ENCODE data around the gene DCK.
"Not testable (repeated sequence)": the region's sequence is repeated elsewhere in the genome, so short reads cannot be mapped to it uniquely, and the experiment has no call there.

Gene DCK

DNA sequence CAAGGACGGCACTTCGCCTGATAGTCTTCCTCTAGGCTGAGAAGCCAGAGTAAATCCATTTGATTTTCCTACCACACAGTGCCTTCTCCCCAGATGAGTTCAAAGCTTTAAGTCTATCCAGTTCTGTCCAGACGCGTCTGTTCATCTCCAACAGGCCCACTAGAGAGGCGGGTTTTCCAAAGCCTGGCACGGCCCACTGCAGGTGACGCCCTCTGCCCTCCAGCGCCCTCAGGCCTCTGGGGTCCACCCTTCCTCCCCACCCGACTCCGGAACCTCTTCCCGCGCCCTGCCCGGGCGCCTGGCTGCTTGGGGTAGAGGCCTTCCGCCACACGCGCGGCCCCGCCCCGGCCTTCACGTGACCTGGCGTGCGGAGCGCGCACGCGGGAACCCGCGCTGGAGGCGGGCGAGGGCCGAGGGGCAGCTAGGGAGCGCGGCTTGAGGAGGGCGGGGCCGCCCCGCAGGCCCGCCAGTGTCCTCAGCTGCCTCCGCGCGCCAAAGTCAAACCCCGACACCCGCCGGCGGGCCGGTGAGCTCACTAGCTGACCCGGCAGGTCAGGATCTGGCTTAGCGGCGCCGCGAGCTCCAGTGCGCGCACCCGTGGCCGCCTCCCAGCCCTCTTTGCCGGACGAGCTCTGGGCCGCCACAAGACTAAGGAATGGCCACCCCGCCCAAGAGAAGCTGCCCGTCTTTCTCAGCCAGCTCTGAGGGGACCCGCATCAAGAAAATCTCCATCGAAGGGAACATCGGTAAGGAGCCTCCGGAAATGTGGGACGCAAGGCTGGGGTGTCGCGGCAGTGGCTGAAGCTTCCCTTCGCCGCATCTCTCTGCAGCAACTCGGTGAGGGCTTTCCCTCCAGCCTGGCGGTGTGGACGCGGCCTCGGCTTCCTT, at the start of gene DCK:
Gene DCK, plus strand, starts transcription at position 469 of the 888 bp plus-strand sequence. Its CDS starts 187 bp downstream, at position 656.
- DNase-seq: peak; percentile 94

DNA sequence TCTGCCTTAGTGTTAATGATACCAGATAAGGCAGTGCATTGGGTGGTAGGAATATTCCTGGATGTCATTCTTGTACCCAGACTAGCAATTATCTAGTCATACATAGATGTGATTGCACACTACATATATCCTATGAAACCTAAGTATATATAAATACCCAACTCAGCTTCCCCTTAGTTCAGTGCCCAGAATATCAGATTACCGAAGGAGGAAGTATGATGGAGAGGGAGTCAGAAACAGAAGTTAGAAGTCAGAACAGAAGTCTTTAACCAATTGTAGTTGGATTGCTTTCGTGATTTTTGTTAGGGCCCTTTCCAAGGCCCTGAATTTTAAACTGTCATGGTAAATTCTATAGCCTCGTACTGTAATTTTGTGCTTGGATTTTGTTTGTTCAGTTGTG, 48.4 kb upstream of the DCK start:
- no peak for DNase-seq

DNA sequence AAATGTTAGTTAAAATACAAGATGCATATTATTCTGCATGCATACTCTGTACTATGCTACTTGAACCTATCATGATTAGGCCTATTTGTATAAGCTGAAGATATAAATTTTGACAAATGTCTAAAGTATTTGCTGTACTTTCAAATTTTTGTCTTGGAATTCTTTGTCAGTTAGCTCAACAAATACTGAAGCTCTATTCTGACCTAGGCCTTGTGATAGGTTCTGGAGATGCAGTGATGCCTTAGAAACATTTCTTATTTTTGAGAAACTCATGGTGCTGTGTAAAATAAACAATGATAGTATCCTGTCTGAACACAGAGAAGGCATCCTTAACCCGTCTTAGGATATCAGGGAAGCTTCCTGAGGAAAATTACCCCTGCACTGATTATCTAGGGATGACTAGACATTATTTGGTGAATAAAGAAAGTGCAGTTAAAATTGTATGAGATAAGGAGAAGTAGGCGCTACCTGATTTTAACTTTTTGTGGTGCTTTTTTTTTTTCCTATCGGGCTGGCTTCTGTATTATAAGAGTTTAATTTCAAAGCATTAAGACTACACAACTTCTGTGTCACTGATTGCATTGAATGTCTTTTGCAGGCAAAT, 47.9 kb upstream of the DCK start:
- no peak for DNase-seq

DNA sequence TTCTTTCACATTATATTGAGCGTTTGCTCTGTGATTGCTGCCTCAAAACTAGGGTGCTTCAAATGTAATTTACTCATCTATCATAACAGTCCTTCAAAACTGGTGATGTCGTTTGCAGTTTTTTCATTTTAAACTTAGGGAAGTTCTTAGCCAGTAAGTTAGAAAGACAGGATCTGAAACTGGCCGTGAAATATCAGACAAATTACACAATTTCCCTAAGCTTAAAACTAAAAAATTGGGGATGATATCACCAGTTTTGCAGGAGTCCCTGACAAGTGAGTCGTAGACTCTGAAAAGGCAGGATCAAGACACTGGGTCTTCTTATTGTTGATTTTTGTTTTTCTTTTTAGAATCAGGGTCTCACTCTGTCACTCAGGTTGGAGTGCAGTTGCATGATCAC, 46.5 kb upstream of the DCK start:
- no peak for DNase-seq

DNA sequence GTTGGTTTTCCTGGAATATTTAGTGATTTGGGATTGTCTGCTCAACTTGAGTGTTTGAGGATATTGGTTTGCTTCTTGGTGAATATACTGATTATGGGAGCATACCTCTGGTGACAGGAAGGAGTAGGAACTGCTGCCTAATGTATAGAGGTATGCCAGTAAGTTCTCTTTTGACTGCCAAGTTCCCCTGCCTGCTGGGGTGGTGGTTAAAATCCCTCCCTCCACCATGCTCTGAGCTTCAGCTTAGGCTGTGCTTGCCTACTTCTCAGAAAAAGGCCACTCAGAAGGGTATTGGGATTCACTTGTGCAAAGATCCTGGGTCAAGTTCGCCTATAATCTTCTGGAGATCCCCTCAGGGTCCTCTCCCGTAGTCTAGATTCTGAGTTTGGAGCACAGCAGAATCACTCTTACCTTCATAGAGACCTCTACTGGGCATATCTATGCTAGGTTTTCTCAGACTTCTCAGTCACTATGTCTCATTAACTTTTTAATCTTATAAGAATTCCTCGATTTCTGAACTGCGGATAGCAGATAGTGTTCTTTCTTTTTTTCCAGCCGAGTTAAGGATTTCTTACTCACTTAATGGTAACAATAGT, 44.7 kb upstream of the DCK start:
- no peak for DNase-seq

DNA sequence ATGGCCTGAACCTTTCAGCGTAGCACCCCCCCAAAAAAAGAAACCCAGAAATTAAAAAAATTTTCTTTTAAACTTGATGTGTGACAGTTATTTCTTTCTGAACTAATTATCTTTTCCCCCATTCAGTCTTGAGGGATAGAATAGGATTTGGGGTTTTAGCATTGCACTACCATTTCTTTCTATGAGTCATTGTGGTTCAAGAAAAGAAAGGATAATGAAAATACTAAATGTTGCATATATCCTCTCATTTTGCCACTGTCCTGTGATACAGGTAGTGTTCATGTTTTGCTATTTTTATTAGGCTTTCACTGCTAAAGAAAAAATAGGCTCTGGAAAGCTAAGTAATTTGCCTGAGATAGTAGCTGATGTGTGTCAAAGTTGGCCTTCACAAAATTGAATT, 39.4 kb upstream of the DCK start:
- no peak for DNase-seq

DNA sequence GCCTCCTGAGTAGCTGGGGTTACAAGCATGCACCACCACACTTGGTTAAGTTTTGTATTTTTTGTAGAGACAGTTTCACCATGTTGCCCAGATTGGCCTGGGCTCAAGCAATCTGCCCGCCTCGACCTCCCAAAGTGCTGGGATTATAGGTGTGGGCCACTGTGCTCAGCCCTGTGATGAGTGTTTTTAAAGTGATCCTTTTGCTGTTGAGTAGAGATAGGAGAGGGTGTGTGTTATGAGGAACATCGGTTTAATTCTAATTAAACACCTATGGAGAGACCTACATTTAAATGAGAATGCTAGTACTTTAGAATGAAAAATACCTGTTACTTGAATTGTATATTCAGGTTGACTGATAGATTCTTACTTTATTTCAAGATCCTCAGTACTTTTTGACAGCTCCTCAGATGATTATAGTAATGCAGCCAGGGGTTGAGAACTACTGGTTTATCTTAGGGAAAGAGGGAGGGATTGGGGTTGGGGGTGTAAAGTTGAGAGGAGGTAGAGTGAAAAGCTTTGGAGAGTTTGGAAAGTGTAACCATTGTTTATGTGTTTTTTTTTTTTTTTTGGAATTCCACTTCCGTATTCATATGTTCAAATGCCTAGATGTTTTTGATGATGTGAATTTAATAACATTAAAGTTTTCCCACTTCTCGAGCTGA, 36.8 kb upstream of the DCK start:
- DNase-seq: no peak

DNA sequence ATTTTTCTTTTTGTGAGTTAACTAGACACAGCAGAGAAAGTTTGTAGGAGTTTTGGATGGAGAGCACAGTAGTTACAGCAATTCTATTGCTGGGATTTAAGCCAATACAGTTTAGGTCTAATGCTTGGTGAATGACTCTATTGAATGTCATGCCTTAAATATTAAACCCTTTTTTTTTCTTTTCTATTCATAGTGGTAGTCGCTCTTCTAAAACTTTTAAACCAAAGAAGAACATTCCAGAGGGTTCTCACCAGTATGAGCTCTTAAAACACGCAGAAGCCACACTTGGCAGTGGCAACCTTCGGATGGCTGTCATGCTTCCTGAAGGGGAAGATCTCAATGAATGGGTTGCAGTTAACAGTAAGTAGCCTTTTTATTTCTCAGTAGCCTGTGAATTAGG, 34.8 kb upstream of the DCK start:
- no peak for DNase-seq

DNA sequence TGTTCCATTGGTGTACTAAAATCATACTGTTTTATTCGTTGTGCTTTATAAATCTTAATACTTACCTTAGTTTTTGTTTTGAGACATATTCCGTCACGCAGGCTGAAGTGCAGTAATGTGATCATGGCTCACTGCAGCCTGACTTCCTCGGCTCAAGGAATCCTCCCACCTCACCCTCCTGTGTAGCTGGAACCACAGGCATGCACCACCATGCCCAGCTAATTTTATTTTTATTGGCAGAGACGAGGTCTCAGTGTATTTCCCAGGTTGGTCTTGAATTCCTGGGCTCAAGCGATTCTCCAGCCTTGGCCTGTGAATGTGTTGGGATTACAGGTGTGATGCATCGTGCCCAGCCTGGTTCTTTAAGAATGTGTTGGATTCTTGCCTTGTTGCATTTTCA, 24.4 kb upstream of the DCK start:
- no peak for DNase-seq

DNA sequence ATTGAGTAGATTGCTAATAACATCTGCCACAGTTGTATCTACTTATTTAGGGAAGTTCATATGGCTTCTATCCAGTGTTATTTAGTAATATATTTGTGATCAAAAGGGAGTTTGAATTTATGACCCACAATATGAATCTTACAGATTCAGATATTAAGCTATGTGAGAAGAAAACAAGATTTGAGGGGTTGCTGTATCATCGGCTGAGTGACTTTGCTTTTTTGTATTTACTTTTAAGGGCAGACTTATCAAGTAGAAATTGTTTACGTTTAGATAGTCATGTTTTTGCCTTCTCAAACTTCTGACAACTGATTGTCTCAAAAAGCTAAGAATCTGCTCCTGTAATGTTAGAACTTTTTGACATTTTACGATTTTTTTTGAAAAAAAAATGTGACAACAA, 17.2 kb upstream of the DCK start:
- no peak for DNase-seq

DNA sequence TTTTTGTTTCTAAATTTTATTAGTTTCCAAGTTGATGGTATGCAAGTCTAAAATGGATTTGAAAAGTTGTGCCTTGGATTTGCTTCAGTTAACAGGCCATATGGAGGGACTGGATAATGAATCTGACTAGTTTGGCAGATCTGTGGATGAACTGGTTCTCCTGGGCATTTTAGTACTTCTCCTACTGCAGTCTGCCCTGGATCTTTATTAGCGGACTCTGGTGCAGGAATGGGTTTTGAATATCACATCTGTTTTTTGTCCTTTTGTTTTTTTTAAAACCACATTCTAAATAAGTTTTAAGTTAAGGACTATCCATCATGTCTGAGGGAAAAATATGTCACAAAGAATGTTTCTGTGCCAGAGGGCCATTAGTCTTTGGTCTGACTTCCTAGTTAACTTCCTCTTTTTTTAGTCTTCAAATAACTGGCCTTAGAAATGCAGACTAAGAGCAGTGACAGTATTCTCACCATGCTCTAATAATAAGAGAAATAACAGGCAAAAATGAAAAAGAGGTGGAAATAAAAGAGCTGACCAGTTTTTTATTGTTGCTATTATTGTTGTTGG, 13.9 kb upstream of the DCK start:
- no peak for DNase-seq

DNA sequence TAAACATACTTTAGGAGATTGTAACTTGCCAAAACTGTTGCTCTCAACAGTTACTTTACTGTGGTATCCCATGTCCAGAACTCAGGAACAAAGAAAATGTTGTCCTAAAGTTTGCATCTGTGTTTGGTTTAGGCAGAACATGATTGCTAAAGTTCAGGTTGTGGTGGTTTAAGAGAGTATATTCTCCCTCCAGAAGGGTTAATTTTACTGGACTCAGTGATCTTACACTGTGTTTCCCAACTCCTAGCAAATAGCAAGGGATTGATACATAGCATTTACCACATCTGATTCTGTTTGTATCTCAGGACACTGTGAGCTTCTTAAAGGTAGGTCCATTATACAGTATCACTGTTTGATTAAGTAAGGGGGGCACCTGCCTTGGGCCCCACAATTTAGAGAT, 13.3 kb upstream of the DCK start:
- DNase-seq: no peak

DNA sequence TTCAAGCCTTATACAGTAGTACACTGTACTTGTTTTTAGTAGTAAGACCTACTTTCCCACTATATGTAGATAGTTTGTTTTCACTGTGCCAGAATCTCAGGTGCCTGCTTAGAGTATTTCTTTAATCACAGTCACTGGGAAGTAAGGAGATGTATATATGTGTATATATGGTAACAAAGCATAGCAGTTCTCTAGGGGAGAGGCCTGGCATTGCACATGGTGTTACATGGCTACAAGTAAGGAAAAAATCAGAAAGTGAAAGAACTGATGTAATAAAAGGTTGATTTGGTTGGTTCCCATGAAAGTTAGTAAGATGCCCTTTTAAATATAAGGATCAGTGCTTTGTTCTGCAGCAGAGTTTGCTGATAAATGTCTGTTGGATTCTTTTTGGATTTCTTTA, 9.3 kb upstream of the DCK start:
- no peak for DNase-seq

DNA sequence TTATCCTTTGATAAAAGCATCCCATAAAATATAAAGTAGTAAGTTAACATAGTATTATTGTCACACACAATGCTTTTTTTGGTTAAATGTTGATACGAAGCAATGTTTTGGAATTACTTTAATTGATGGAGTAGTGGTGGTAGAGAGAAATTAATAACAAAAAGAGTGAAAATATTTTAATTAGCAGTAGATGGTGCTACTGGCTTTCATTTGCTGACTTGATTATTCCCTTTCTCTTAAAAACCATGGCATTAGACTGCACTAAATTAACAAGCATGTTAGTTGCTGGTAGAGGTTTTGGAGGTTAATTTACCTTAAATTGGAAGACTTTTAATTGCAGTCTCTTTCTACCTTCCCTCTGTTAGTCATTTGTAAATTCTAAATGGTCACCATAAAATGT, 8.9 kb upstream of the DCK start:
- no peak for DNase-seq

DNA sequence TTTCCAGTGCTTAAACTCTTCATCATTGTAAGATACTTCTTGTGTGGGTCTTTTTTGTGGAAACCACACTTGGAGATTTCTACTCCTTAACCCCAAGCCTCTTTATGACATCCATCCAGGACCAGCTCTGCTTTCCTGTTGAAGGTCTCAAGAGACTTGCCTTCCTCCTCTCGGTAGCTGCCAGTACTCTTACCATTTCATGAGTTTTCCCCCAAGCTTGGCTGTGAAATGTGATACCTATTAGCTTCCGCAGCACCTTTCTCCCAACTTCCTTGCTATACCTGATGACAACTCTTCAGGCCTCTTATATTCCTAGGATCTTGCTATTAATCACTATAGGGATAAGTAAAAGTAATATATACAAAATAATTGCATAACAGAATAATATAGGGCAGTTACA, 1.9 kb upstream of the DCK start:
- no peak for DNase-seq

DNA sequence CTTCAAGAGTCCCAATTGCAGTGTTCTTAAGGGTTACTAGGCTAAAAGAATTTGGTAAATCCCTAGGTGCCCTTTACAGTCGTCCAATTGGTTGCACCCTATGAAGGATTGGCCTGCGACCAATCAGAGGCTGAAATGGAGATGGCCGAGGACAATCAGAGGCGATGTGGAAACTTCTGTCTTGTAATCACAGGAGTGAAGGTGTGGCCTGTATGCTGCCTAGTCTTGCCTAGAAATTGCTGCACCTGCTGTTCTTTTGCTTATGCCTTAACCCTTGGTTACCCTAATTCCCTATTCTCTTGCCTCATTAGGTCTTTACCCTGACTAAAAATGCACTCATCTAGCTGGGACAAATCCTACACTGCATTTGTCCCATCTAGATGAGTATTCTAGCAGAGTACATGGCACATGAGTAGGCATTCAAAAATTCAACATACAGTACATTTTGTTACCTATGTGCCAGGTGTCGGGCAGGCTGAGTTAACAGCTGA, 1.0 kb upstream of the DCK start:
- DNase-seq: no peak

DNA sequence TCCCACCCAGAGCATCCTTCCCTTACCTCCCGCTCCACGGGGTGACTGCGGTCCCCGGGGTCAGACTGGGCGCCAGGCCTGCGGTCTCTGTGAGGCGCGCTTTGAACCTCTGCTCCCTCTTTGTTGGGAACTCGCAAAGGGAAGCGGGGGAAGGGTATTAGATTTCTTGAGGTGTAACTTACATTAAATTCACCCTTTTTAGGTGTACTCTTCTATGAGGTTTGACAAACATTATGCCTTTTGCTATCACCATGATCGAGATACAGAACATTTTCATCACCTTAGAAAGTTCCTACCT, 569 bp downstream of the DCK start:
- DNase-seq: no peak

DNA sequence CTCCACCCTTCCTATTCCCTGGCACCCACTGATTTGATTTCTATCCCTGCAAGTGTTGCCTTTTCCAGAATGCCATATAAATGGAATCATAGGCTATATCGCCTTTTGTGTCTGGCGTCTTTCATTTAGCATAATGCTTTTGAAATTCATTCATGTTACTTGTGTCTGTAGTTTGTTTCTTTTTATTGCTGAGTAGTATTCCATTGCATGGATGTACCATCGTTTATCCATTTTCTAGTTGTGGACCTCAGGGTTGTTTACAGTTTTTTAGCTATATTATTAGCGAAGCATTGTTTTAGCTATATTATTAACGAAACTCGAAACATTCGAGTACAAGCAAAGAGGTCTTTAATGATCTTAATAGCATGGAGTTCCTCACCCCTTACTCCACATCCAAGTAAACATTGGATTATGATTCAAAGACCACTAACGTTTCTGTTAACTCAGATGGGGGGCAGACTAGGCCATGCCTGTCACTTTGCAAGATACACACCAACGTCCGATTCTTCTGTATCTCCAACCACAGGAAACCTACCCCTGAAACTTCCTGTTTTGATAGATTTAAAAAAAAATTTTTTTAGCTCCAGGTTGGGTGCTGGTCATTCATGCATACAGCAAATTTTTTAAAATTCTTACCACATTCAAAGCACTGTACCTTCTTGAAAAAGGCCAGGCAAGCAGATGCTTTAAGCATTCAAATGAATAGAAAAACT, 1.1 kb downstream of the DCK start:
- DNase-seq: no peak

DNA sequence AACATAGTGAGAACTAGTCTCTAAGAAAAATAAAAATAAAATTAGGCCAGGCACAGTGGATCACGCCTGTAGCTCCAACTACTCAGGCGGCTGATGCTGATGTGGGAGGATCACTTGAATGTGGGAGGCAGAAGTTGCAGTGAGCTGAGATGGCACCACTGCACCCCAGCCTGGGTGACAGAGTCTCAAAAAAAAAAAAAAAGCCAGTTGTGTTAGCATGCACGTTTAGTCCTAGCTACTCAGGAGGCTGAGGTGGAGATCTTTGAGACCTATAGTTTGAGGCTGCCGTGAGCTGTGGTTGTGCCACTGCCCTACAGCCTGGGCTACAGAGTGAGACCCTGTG, 2.5 kb downstream of the DCK start:
- DNase-seq: no peak

DNA sequence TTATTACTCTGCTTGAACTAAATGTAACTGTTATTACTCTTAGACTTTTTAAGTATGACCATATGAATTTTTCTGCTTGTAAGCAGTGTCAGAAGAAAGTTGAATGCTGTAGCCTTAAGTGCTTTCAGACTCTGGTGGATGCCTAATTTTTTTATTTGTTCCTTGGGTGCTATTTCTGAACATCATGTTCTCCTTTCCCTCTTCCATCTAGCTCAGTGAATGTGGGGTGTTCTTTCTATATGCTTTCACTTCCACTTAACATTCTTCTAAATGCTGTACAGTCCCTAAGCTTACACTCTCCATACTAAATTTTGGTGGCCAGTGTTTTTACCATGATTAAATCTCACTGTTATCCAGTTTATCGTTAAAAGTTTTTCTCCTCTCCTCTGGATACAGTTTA, 3.6 kb downstream of the DCK start:
- DNase-seq: no peak

DNA sequence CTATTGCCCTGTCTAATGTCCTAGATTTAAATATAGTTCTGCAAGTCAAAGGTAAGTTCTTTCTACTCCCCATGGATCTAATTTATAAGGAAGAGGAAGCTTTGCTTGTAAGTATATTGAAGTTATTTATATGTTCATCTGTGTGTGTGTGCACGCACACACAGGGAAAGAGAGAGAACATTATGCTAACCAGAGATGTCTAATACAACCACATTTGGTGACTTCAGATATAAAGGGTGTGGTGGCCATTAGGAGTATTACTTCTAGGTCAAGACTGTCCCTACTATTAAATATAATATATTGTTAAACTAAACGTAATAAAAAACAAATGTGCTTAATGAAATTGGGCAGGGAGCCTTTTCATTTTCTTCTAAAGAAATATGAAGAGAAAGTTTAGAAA, 4.1 kb downstream of the DCK start:
- DNase-seq: no peak

DNA sequence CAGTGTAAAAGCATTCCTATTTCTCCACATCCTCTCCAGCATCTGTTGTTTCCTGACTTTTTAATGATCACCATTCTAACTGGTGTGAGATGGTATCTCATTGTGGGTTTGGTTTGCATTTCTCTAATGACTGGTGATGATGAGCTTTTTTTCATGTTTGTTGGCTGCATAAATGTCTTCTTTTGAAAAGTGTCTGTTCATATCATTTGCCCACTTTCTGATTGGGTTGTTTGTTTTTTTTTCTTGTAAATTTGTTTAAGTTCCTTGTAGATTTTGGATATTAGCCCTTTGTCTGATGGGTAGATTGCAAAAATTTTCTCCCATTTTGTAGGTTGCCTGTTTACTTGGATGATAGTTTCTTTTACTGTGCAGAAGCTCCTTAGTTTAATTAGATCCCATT, 6.2 kb downstream of the DCK start:
- DNase-seq: not testable (repeated sequence)

DNA sequence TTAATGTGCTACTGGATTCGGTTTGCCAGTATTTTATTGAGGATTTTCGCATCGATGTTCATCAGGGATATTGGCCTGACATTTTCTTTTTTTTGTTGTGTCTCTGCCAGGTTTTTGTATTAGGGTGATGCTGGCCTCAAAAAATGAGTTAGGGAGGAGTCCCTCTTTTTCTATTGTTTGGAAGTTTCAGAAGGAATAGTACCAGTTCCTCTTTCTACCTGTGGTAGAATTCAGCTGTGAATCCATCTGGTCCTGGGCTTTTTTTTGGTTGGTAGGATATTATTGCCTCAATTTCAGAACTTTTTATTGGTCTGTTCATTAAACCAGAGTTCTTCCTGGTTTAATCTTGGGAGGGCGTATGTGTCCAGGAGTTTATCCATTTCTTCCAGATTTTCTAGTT, 7.9 kb downstream of the DCK start:
- not testable (repeated sequence) for DNase-seq

All from left hindlimb (tissue), 1 donor.